Measurements from ENCODE around the gene TMEM253.
A peak's percentile ranks its signal among the peaks of the same experiment; 100 is the strongest.

The TMEM253 gene

DNA sequence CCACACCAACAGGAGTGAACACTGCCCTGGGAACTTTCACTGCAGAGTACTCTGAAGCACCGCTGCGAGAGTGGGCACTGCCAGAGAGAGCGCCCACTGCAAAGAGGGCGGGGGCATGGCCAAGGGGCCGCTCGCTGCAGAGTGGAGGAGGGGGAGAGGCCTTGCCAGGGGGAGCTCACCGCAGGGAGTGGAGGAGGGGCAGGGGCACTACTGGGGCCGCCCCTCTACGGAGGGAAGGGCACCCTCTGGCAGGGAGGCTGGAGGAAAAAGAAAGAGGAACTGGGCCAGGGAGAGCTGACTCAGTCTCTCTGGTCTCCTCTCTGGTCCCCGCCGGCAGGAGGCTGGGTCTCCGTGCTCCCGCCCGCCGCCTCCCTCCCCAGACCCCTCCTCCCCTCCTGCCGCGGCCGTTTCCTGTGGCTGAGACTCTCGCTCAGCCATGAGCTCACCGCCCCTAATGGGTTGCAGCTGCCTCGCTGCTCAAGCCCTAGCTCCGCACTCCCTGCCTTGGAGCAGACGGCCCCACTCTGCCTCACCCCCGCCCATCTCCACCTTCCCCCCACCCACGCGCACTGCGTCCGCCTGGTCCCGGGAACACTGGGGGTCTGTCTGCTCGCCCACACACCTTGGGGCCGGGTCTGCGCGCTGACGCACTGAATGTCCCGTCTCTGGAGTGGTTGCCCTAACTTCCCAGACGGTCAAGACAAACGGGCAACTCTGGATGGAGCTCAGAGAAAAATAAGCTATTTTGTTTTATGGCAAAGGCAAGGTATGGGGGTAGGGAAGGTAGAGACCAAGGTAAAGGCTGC is 29.4 kb upstream of the TMEM253 start:
- peak; percentile 69 to 76 for DNase-seq

DNA sequence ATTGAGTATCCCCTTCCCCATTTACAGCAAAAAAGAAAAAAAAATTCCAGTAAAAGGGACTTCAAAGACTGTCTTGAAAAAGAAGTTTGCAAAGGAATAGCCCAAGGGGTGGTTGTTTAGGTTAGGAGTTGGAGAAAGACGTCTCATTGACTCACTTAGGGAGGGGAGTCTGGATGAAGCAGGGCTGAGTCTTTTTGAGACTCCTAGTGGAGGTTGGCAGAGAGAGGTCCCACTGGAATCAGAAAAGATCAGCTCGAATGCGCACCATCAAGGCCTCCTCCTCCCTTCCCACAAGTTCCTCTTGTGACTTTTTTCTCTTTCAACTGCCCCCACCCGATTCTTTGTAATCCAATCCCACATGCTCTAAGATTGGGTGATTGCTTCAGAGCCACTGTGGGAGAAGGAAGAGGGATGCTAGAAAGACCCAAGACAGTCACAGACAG is 28.8 kb upstream of the TMEM253 start:
- DNase-seq, result no peak

DNA sequence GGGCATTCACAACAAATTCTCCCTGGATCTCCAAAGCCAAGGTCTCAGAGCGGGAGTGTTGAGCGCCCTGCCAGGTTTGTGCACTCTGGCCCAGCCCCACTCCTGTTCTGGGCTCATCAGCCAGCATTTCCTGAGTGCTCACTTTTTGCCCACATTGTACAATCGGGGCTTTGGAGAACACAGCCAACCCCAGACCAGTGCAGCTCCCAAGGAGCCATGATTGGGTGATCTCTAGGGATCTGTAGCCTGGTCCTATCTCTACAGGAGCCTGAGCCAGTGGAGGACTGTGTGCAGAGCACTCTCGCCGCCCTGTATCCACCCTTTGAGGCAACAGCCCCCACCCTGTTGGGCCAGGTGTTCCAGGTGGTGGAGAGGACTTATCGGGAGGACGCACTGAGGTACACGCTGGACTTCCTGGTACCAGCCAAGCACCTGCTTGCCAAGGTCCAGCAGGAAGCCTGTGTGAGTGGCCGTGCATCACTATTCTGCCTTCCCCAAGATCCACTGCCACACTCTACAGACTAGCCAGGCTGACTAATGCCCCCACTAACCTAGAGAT is 28.0 kb upstream of the TMEM253 start:
- DNase-seq, result no peak

GRCh38 chr14:21073921-21074320 is 26.9 kb upstream of the TMEM253 start:
- no peak for DNase-seq

DNA sequence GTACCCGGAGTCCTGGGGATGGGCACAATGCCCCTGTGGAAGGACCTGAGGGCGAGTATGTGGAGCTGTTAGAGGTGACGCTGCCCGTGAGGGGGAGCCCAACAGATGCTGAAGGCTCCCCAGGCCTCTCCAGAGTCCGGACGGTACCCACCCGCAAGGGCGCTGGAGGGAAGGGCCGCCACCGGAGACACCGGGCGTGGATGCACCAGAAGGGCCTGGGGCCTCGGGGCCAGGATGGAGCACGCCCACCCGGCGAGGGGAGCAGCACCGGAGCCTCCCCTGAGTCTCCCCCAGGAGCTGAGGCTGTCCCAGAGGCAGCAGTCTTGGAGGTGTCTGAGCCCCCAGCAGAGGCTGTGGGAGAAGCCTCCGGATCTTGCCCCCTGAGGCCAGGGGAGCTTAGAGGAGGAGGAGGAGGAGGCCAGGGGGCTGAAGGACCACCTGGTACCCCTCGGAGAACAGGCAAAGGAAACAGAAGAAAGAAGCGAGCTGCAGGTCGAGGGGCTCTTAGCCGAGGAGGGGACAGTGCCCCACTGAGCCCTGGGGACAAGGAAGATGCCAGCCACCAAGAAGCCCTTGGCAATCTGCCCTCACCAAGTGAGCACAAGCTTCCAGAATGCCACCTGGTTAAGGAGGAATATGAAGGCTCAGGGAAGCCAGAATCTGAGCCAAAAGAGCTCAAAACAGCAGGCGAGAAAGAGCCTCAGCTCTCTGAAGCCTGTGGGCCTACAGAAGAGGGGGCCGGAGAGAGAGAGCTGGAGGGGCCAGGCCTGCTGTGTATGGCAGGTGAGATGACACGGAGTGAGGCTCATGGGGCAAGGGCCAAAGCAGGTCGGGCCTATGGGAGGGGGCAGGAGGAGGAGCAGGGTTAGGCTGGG is 26.2 kb upstream of the TMEM253 start:
- no peak for DNase-seq

DNA sequence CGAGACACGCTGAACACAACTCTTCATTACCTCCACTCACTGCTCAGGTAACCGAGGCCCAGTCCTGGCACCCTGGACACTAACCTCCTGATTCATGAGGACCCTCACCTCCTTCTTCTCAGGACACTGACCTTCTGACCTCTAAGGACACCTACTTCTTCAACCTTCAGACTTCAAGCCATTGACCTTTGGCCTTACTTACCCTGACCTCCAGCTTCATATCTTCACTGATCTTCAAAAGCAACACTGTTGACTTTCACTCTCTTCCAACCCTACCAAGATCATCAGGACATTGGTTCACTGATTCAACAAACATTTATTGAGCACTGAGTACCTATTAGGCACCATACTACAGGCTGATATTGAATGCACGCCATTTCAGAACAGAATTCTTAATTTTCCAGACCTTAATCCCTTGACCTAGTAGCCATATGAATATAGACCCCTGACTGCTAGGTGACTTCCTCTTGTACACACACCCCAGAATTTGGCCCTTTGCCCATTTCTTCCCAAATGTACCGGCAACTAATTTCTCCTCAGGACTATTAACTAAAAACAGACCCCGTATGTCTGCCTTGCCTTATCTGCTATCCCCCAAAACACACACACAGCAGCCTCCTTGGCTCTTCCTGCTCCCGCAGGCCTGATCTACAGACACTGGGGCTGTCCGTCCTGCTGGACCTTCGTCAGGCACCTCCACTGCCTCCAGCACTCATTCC is 25.0 kb upstream of the TMEM253 start:
- DNase-seq, result no peak

DNA sequence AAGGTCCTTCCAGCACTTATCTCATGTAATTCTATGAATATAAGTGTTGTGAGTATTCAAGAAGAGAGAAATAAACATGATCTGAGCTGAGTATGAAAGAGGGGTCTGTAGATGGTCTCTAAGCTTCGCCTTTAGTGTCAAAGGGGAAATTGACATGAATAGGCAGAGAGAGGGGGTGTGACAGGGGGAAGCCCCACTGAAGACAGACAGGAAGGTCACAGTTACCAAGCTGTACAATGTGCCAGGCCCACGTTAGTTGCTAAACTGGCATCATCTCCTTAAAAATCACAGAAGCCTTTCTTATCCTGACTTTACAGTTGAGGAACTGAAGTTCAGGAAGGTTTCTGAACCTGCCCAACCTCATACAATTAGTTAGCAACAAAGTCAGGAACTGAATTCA is 23.2 kb upstream of the TMEM253 start:
- no peak for DNase-seq

DNA sequence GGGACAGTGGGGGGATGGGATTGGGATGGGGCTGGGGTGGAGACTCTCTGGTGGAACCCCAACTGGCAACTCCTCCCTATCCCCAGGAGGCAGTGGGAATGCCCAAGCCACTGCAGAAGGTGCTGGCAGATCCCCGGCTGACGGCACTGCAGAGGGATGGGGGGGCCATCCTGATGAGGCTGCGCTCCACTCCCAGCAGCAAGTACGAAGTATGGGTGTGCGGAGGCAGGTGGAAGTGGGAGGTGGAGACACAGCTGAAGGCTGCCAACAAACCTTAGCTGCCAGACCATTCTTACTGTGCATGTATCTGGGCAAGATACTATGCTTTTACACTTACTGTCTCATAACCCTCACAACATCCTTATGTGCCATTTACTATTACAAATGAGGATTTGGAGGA is 22.6 kb upstream of the TMEM253 start:
- DNase-seq, result no peak

GRCh38 chr14:21078726-21079125 is 22.1 kb upstream of the TMEM253 start:
- no peak for DNase-seq

DNA sequence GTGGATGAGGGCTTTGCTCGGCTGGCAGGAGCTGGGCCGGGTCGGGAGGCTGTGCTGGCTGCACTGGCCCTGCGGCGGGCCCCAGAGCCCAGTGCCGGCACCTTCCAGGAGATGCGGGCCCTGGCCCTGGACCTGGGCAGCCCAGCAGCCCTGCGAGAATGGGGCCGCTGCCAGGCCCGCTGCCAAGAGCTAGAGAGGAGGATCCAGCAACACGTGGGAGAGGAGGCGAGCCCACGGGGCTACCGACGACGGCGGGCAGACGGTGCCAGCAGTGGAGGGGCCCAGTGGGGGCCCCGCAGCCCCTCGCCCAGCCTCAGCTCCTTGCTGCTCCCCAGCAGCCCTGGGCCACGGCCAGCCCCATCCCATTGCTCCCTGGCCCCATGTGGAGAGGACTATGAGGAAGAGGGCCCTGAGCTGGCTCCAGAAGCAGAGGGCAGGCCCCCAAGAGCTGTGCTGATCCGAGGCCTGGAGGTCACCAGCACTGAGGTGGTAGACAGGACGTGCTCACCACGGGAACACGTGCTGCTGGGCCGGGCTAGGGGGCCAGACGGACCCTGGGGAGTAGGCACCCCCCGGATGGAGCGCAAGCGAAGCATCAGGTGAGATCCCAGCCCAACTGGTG is 19.2 kb upstream of the TMEM253 start:
- DNase-seq, result no peak

GRCh38 chr14:21083565-21084325 is 17.1 kb upstream of the TMEM253 start:
- no peak for DNase-seq

- no peak for DNase-seq
Observed at GRCh38 chr14:21084396-21084795, 16.5 kb upstream of the TMEM253 start.

DNA sequence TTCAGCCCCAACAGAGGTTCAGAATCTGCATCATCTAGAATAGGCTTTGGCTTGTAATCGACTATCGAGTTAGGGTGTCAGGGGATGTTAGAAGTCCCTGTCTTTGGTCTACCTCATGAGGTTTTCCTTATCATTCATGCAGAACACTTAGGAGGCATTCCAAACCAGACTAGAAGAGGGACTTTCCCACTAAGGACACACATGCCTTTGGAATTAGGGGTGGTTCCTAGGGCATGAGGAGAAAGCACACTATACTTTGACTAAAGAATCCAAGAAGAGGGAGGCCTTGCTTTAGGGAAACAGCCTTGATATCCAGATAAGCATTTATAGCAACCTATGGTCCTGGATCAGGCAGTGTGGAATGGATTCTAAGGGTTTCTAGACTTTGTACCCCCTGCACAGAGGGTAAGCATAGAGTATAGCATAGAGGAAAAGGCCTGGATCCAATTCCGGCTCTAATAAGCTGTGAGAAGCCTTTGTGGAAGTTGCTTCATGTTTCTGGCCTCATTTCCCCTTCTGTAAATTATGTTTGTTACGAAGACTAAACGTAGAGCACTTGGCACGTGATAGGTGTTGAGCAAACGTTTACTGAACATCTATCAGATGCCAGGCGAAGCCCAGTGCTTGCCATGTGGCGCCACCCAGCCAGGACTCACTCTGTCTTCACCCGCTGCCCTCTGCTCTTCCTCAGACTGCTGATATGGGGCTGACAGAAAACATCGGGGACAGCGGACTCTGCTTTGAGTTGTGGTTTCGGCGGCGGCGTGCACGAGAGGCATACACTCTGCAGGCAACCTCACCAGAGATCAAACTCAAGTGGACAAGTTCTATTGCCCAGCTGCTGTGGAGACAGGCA is 15.6 kb upstream of the TMEM253 start:
- no peak for DNase-seq

DNA sequence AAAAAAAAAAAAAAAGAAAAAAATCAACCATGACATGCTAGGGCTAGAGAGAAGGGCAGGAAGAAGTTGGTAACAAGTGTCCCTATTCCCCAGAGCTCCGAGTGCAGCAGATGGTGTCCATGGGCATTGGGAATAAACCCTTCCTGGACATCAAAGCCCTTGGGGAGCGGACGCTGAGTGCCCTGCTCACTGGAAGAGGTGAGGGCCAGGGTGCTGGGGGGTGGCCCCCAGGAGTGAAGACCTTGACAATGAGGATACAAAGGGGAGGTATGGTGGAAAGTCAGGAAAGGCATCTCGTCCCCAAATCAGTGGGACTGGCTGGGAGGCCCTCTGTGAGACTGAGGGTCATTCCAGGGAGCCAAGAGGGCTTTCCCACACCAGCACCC is 14.0 kb upstream of the TMEM253 start:
- DNase-seq, result no peak

DNA sequence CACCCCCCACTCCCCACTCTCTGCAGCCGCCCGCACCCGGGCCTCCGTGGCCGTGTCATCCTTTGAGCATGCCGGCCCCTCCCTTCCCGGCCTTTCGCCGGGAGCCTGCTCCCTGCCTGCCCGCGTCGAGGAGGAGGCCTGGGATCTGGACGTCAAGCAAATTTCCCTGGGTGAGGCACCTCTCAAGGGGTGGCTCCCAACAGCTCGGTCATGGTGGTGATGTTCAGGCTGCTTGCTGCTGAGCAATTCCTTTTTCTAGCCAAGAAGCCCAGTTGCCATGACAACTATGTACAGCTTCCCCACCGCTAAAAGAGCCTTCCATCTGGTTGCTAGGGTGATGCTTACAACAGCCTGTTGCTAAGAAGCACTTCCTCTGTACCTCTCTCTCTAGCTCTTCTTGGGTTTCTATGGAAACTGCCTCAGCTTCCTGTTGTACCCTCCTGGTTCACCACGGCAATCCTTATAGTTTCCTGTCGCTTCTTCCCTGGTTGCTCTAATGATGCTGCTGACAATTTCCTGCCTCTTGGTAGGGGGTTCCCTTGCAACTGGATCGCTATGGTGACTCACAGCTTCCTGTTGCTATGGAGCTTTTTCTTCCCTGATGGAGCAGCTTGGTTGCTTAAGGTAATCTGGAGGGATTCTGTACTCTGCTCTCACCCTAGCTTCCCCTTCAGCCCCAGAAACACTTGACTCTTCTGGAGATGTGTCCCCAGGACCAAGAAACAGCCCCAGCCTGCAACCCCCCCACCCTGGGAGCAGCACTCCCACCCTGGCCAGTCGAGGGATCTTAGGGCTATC is 13.4 kb upstream of the TMEM253 start:
- peak in 1 of 2 experiments; percentile 21 for DNase-seq

- no peak for DNase-seq
Observed at GRCh38 chr14:21088687-21089086, 12.2 kb upstream of the TMEM253 start.

- no peak for DNase-seq
Observed at GRCh38 chr14:21089271-21089670, 11.6 kb upstream of the TMEM253 start.

- DNase-seq, result no peak
Observed at GRCh38 chr14:21089877-21090193, 11.0 kb upstream of the TMEM253 start.

- DNase-seq, result peak in 1 of 2 experiments; percentile 54
Observed at GRCh38 chr14:21090194-21090939, 10.5 kb upstream of the TMEM253 start.
